Keratinocyte (primary cell): Measurements from ENCODE around the gene E4F1. TPM values are rescaled to one million over a fixed set of nuclear protein-coding genes. Genes with fewer than 3 reads are reported as not detected.

Source experiments
- DNase-seq: peaks from one replicate; pipeline ENCODE4 v3.0.0-alpha.2; 2011; ENCODE audit warnings: low read depth, missing footprints, low spot score
- FAIRE-seq: peaks from 2 replicates; lab custom pipeline; 2011; peaks lifted over from hg19 to GRCh38; lab: Jason Lieb, UNC
- H2AFZ ChIP-seq: 2 replicates; pipeline ENCODE4 v1.6.0; 2012; ENCODE audit warnings: low read length, control low read depth, inconsistent platforms; ENCODE audit not compliant: control insufficient read depth
- H3K27ac ChIP-seq: 2 replicates; pipeline ENCODE4 v1.5.1; 2011; ENCODE audit warnings: low read length; ENCODE audit not compliant: control insufficient read depth, insufficient read depth
- H3K27me3 ChIP-seq: 3 replicates; pipeline ENCODE4 v1.6.0; 2011; ENCODE audit warnings: low read length; ENCODE audit not compliant: control insufficient read depth, insufficient read depth; ENCODE audit errors: extremely low read depth
- H3K36me3 ChIP-seq, 2 experiments: 2 replicates in 1 of 2; 3 replicates in 1 of 2; pipeline ENCODE4 v1.5.1; 2011; ENCODE audit warnings: low read length in 2 of 2, mild to moderate bottlenecking in 1 of 2; ENCODE audit not compliant: control insufficient read depth in 2 of 2, insufficient read depth in 2 of 2; ENCODE audit errors: extremely low read depth in 1 of 2
- H3K4me1 ChIP-seq: 3 replicates; pipeline ENCODE4 v1.5.1; 2011; ENCODE audit warnings: low read length; ENCODE audit not compliant: control insufficient read depth, insufficient read depth; ENCODE audit errors: extremely low read depth
- H3K4me2 ChIP-seq: 3 replicates; pipeline ENCODE4 v1.6.0; 2011; ENCODE audit warnings: low read depth, low read length; ENCODE audit not compliant: control insufficient read depth, insufficient read depth; ENCODE audit errors: extremely low read depth
- H3K4me3 ChIP-seq, 3 experiments: fragments of 200-600 bp in 1 of 3; sonication (generic) in 1 of 3; 2 replicates in 2 of 3; 3 replicates in 1 of 3; pipeline ENCODE4 v1.5.1; 2011 to 2016; ENCODE audit warnings: low read length in 3 of 3, mild to moderate bottlenecking in 3 of 3, control low read depth in 2 of 3, inconsistent platforms in 1 of 3, low read depth in 1 of 3, mixed read lengths in 1 of 3, mixed run types in 1 of 3, moderate library complexity in 1 of 3; ENCODE audit not compliant: control insufficient read depth in 2 of 3, insufficient read depth in 2 of 3; ENCODE audit errors: extremely low read depth in 1 of 3
- H3K79me2 ChIP-seq: 2 replicates; pipeline ENCODE4 v1.6.0; 2012; ENCODE audit warnings: low read length; ENCODE audit not compliant: control insufficient read depth, insufficient read depth
- H3K9ac ChIP-seq: 3 replicates; pipeline ENCODE4 v1.6.0; 2011; ENCODE audit warnings: low read length; ENCODE audit not compliant: control insufficient read depth, insufficient read depth; ENCODE audit errors: extremely low read depth
- H3K9me1 ChIP-seq: 3 replicates; pipeline ENCODE4 v1.6.0; 2011; ENCODE audit warnings: low read length; ENCODE audit not compliant: control insufficient read depth, insufficient read depth; ENCODE audit errors: extremely low read depth
- H3K9me3 ChIP-seq: 2 replicates; pipeline ENCODE4 v1.5.1; 2012; ENCODE audit warnings: low read depth, low read length; ENCODE audit not compliant: control insufficient read depth
- H4K20me1 ChIP-seq: 3 replicates; pipeline ENCODE4 v1.6.0; 2011; ENCODE audit warnings: low read length; ENCODE audit not compliant: control insufficient read depth, insufficient read depth; ENCODE audit errors: extremely low read depth
- CTCF ChIP-seq, 3 experiments: IDR thresholded peaks in 1 of 3; conservative IDR thresholded peaks in 1 of 3; optimal IDR thresholded peaks in 1 of 3; 2 replicates in 2 of 3; 3 replicates in 1 of 3; pipeline versions ENCODE3 to v1.5.1; 2011; ENCODE audit warnings: low read length in 3 of 3, mild to moderate bottlenecking in 3 of 3, moderate library complexity in 2 of 3, control low read depth in 1 of 3, inconsistent platforms in 1 of 3; ENCODE audit not compliant: insufficient read depth in 2 of 3; ENCODE audit errors: extremely low read depth in 1 of 3
- EZH2 ChIP-seq: IDR thresholded peaks from one replicate; pipeline ENCODE4 v1.6.1; 2012; ENCODE audit warnings: inconsistent platforms, mild to moderate bottlenecking, low read length, moderate library complexity
- dilution Hi-C: fragments of 300-500 bp; cut with MboI; formaldehyde crosslinking; loops from one replicate; pipeline ENCODE4 v1.7.0; 2020; ENCODE audit warnings: low sequenced_read_pairs; ENCODE audit not compliant: extremely low pct_ligation_motif_present
- polyA plus RNA-seq, 5 experiments: library from polyadenylated mRNA; depleted of rRNA in 3 of 5; stranded (reverse) in 3 of 5; stranded (forward) in 1 of 5; unstranded in 1 of 5; fragments of >200 nt; gene quantifications; 1 replicate in 1 of 5; 2 replicates in 3 of 5; 3 replicates in 1 of 5; pipeline versions ENCODE4 v1.2.1 to v1.2.3, GENCODE V29; 2011 to 2012; ENCODE audit warnings: missing spikeins in 2 of 5, low read depth in 1 of 5, low replicate concordance in 1 of 5

Gene E4F1
- polyA plus RNA-seq, 1 donor (not counting 4 experiments of a cell fraction or from before 2014, with no cell fraction given): 10.5 TPM

- dilution Hi-C loops: no loop called here
- Histone ChIP-seq H3K36me3 (no peaks in the 10 kb centered on the region), H2AFZ (no peak overlapping the region), H3K9ac (no peak overlapping the region), H3K27me3 (no peaks in the 10 kb centered on the region), H3K4me1 (no peaks in the 10 kb centered on the region), H3K4me3 (no peak overlapping the region), H3K4me2 (no peak overlapping the region), H3K9me1 (no peaks in the 10 kb centered on the region), H4K20me1 (no peaks in the 10 kb centered on the region), H3K79me2 (no peaks in the 10 kb centered on the region), H3K9me3 (no peaks in the 10 kb centered on the region), H3K27ac (no peak overlapping the region)
- TF ChIP-seq EZH2 (no peak), CTCF (optimal IDR thresholded peaks at IDR 0.05 in 1 of 3, IDR thresholded peaks at IDR 0.05 in 1 of 3, conservative IDR thresholded peaks at IDR 0.05 in 1 of 3; ENCODE audit: extremely low read depth in 1 of 3, insufficient read depth in 2 of 3, low read length in 3 of 3) (no peak)
- DNase-seq (no peak), FAIRE-seq (no peak)
Measured at GRCh38 chr16:2277466-2278271, 54.3 kb downstream of the E4F1 start.

GRCh38 chr16:2278272-2278608 is 54.8 kb downstream of the E4F1 start:
- dilution Hi-C loops: no loop called here
- H3K9me3 ChIP-seq: no peaks in the 10 kb centered on the region
- H3K4me3 ChIP-seq: no peak overlapping the region
- no peaks in the 10 kb centered on the region for H3K36me3 ChIP-seq
- TF ChIP-seq CTCF (optimal IDR thresholded peaks at IDR 0.05 in 1 of 3, IDR thresholded peaks at IDR 0.05 in 1 of 3, conservative IDR thresholded peaks at IDR 0.05 in 1 of 3; ENCODE audit: extremely low read depth in 1 of 3, insufficient read depth in 2 of 3, low read length in 3 of 3) (peak in 2 of 3 experiments; percentile 17 to 26), EZH2 (no peak)
- no peak for FAIRE-seq
- no peak overlapping the region for H3K27ac ChIP-seq
- no peaks in the 10 kb centered on the region for H3K27me3 ChIP-seq
- H3K9ac ChIP-seq: no peak overlapping the region
- no peaks in the 10 kb centered on the region for H3K4me1 ChIP-seq
- DNase-seq: no peak
- H3K4me2 ChIP-seq: no peak overlapping the region
- H3K79me2 ChIP-seq: no peaks in the 10 kb centered on the region
- H2AFZ ChIP-seq: no peak overlapping the region
- no peaks in the 10 kb centered on the region for H4K20me1 ChIP-seq
- no peaks in the 10 kb centered on the region for H3K9me1 ChIP-seq
